Bronchial epithelial cell (primary cell): ENCODE results near the gene CENPS. TPM values are rescaled to one million over a fixed set of nuclear protein-coding genes. Genes with fewer than 3 reads are reported as not detected.
"Not testable (repeated sequence)": the region's sequence is repeated elsewhere in the genome, so short reads cannot be mapped to it uniquely, and the experiment has no call there.

Experiments used
- DNase-seq: peaks from one replicate; pipeline ENCODE4 v3.0.0-alpha.2; 2010; ENCODE audit warnings: low read depth
- FAIRE-seq: peaks from 2 replicates; lab custom pipeline; 2011; peaks lifted over from hg19 to GRCh38; lab: Jason Lieb, UNC
- H3K27me3 ChIP-seq: 2 replicates; pipeline ENCODE4 v1.5.1; 2011; ENCODE audit warnings: low read length; ENCODE audit not compliant: control insufficient read depth, insufficient read depth
- H3K36me3 ChIP-seq: 2 replicates; pipeline ENCODE4 v1.5.1; 2011; ENCODE audit warnings: low read length; ENCODE audit not compliant: control insufficient read depth, insufficient read depth
- H3K4me3 ChIP-seq: 2 replicates; pipeline ENCODE4 v1.5.1; 2011; ENCODE audit warnings: mild to moderate bottlenecking, low read depth, low read length, control low read depth
- CTCF ChIP-seq: IDR thresholded peaks from 2 replicates; pipeline ENCODE4 v1.5.1; 2011; ENCODE audit warnings: mild to moderate bottlenecking, moderate library complexity, low read length, control low read depth, inconsistent platforms; ENCODE audit not compliant: insufficient read depth, severe bottlenecking
- total RNA-seq: library from RNA; depleted of rRNA; stranded (reverse); fragments of >200 nt; gene quantifications from 2 replicates; pipeline ENCODE4 v1.2.1, GENCODE V29; 2014

The CENPS gene
- total RNA-seq, 1 donor from 2014 or later = 8.4 TPM

DNA sequence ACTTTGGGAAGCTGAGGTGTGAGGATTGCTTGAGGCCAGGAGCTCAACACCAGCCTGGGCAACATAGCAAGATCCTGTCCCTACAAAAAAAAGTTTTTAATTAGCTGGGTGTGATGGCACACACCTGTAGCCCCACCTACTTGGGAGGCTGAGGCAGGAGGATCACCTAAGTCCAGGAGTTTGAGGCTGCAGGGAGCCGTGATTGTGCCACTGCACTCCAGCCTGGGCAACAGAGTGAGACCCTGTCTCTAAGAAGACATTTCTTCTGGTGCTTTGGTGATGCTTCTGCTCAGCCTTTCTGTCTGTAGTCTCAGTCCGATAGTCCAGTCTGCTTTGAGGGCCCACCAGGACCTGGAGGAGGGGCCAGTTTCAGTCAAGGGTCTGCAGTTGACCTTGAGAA is 23.0 kb upstream of the CENPS start:
- Histone ChIP-seq H3K27me3 (no peaks in the 10 kb centered on the region), H3K36me3 (peaks cover 39% of the 10 kb centered on the region), H3K4me3 (no peak overlapping the region)
- TF ChIP-seq CTCF = no peak
- DNase-seq (no peak), FAIRE-seq (no peak)

DNA sequence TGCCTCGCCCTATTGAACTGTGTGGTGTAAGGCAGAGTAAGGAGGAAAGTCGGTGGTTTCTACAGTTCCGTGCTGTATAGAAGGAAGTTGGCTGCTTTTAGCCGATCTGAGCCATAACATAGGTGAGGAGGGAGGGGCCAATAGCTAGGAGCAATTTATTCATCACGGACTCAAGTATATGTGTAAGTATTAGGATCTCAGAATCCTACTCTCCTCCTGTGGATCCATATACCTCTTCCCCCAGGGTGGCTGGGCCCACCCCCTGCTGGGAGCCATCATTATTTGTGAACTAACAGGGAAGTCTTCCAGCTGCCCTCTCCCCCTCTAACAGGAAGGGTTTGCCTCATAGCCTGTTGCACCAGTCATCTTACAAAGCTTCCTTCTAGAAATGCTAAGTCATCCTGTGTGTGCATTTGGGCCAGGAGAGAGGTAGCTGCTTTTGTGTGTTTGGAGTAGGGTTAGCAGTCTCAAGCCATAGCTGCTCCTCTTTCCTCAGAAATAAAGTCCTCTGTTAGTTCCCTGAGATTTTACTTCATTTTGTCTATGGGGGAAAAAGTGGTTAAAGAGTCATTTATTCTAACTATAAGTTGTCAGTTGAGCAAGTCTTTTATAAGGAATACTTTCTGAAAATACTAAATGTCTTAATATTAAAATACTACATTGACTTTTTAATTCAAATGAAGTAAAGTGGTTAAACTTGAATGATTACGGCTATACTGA is 14.9 kb upstream of the CENPS start:
- TF ChIP-seq CTCF = no peak
- no peak for FAIRE-seq

GRCh38 chr1:10415967-10416366 is 14.3 kb upstream of the CENPS start:
- not testable (repeated sequence) for H3K4me3 ChIP-seq, FAIRE-seq, DNase-seq, H3K27me3 ChIP-seq
- H3K36me3 ChIP-seq = peaks cover 27% of the 10 kb centered on the region

More for the DNA sequence above, 14.9 kb upstream of the CENPS start:
- H3K27me3 ChIP-seq = no peaks in the 10 kb centered on the region
- peaks cover 29% of the 10 kb centered on the region for H3K36me3 ChIP-seq
- H3K4me3 ChIP-seq = no peak overlapping the region
- peak; percentile 72 for DNase-seq

DNA sequence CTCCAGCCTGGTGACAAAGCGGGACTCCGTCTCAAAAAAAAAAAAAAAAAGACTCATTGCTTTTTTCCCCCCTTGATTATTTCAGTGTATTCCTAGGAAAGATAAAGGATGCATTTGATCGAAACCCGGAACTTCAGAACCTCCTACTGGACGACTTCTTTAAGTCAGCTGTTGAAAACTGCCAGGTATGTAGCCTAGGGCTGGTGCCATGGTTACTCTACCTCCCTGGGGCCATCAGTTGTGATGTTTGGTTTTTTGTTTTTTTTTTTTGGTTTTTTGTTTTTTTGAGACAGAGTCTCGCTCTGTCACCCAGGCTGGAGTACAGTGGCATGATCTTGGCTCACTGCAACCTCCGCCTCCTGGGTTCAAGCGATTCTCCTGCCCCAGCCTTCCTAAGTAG is 11.5 kb upstream of the CENPS start:
- not testable (repeated sequence) for H3K27me3 ChIP-seq, H3K4me3 ChIP-seq, FAIRE-seq, DNase-seq
- peaks cover 14% of the 10 kb centered on the region for H3K36me3 ChIP-seq

DNA sequence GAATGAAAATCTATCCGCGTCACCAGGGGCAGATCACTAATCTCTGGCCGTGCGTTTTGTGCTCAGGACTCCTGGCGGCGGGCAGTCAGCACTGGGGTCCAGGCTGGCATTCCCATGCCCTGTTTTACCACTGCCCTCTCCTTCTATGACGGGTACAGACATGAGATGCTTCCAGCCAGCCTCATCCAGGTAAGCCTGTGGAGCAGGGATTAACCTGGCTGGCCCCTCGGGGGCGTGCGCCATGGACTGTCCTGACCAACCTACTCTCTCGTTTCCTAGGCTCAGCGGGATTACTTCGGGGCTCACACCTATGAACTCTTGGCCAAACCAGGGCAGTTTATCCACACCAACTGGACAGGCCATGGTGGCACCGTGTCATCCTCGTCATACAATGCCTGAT is 10.9 kb upstream of the CENPS start:
- FAIRE-seq (peak; percentile 43), DNase-seq (no peak)
- no peaks in the 10 kb centered on the region for H3K27me3 ChIP-seq
- H3K36me3 ChIP-seq = peaks cover 14% of the 10 kb centered on the region
- no peak for TF ChIP-seq CTCF
- H3K4me3 ChIP-seq = no peak overlapping the region

DNA sequence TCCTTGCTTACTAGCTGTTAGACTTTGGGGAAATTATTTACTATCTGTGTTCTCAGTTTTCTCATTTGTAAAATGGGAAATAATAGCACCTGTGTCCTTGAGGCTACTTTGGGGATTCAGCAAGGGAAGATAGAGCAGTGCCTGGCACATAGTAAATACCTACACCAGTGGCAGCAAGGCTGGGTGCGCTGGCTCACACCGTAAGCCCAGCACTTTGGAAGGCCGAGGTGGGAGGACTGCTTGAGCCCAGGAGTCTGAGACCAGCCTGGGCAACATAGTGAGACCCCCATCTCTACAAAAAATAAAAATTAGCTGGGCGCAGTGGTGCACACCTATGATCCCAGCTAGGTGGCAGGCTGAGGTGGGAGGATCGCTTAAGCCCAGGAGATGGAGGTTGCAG is 8.6 kb upstream of the CENPS start:
- DNase-seq = no peak
- TF ChIP-seq CTCF = no peak
- Histone ChIP-seq H3K27me3 (no peaks in the 10 kb centered on the region), H3K36me3 (peaks cover 13% of the 10 kb centered on the region), H3K4me3 (no peak overlapping the region)
- no peak for FAIRE-seq

DNA sequence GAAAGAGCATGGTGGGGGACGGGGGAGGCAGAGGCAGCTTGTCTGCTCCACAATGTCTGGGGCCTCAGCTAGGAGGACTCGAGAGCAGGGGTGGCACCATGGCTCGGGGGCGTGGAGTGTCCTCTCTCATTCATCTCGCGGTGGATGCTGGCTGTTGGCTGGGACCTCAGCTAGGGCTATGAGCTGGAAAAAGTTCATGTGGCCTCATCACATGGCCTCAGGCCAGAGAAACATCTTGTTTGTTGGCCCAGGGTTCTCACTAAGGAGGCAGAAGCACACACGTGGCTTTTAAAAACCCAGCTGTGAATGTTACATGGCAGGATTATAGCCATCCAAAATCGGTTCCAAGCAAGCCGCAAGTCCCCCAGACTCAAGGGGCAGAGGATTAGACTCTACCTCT is 6.2 kb upstream of the CENPS start:
- Histone ChIP-seq H3K27me3 (no peaks in the 10 kb centered on the region), H3K4me3 (no peak overlapping the region), H3K36me3 (peaks cover 5% of the 10 kb centered on the region)
- DNase-seq (no peak), FAIRE-seq (no peak)
- TF ChIP-seq CTCF = no peak
